Activated CD8-positive, alpha-beta T cell treated with anti-CD3 and anti-CD28 coated beads for 36 hours (primary cell): ENCODE data around the gene SIGLEC7. TPM values are rescaled to one million over a fixed set of nuclear protein-coding genes. Genes with fewer than 3 reads are reported as not detected.

Experiments
- ATAC-seq: fragments of 200-7000 bp; cut with Tn5 transposase; one replicate; pipeline ENCODE4 v1.10.0; 2021; ENCODE audit warnings: mild to moderate bottlenecking, moderate library complexity
- CTCF ChIA-PET: fragments of 350-600 bp; sonication (Branson Sonifier 250); formaldehyde crosslinking; loops from one replicate; lab custom pipeline; 2021; ENCODE audit warnings: antibody characterized with exemption; lab: Charles Lee
- POLR2A ChIA-PET: fragments of 350-600 bp; sonication (Branson Sonifier 250); formaldehyde crosslinking; loops from one replicate; lab custom pipeline; 2021; ENCODE audit warnings: antibody characterized with exemption; lab: Charles Lee
- DNase-seq: peaks from one replicate; pipeline ENCODE4 v3.0.0-alpha.2; 2020
- H3K27ac Mint-ChIP-seq: one replicate; pipeline ENCODE4 v1.8.0; 2021; ENCODE audit warnings: mild to moderate bottlenecking, mixed read lengths
- H3K27me3 Mint-ChIP-seq: one replicate; pipeline ENCODE4 v1.8.0; 2021; ENCODE audit warnings: mixed read lengths
- H3K36me3 Mint-ChIP-seq: one replicate; pipeline ENCODE4 v1.8.0; 2021; ENCODE audit warnings: low read depth, mixed read lengths
- H3K4me1 Mint-ChIP-seq: one replicate; pipeline ENCODE4 v1.8.0; 2021; ENCODE audit warnings: low read depth, mixed read lengths
- H3K4me3 Mint-ChIP-seq: one replicate; pipeline ENCODE4 v1.8.0; 2021; ENCODE audit warnings: mild to moderate bottlenecking, moderate library complexity, mixed read lengths
- H3K9me3 Mint-ChIP-seq: one replicate; pipeline ENCODE4 v1.8.0; 2021; ENCODE audit warnings: mixed read lengths
- CTCF ChIP-seq: fragments of 200-600 bp; IDR thresholded peaks from one replicate; pipeline ENCODE4 v1.8.0; 2022; ENCODE audit warnings: antibody characterized with exemption, mild to moderate bottlenecking
- intact Hi-C: fragments of 100-400 bp; cut with micrococcal nuclease; formaldehyde crosslinking; loops from one replicate; pipeline ENCODE4 v1.10.0; 2022
- total RNA-seq, 2 experiments: library from RNA; stranded (reverse); gene quantifications; one replicate each; pipeline ENCODE4 v1.2.3, GENCODE V29; 2021

The SIGLEC7 gene
- total RNA-seq, 2 experiments from 2014 or later: not detected

GRCh38 chr19:51145916-51146493 lies 3.9 kb downstream of the SIGLEC7 start:
- no peaks in the 10 kb centered on the region for H3K9me3 Mint-ChIP-seq
- no peaks in the 10 kb centered on the region for H3K36me3 Mint-ChIP-seq
- H3K4me1 Mint-ChIP-seq: no peaks in the 10 kb centered on the region
- ATAC-seq (no peak), DNase-seq (no peak)
- H3K27me3 Mint-ChIP-seq: no peaks in the 10 kb centered on the region
- TF ChIP-seq CTCF: no peak
- ChIA-PET POLR2A (interaction anchor here (0.8 kb wide), 1 partner anchor 44 kb away, joined by 3 read pairs; no protein-coding TSS in a partner anchor), CTCF (interaction anchor here (1.2 to 1.4 kb wide), 2 partner anchors 12 to 14 kb away, joined by 4 to 7 read pairs; no protein-coding TSS in a partner anchor)
- intact Hi-C loops: no loop called here
- H3K27ac Mint-ChIP-seq: no peak overlapping the region
- no peak overlapping the region for H3K4me3 Mint-ChIP-seq

GRCh38 chr19:51146751-51147150 lies 4.7 kb downstream of the SIGLEC7 start:
- no peak for ATAC-seq
- no peak for DNase-seq
- Mint-ChIP-seq H3K27me3 (no peaks in the 10 kb centered on the region), H3K36me3 (no peaks in the 10 kb centered on the region), H3K4me1 (no peaks in the 10 kb centered on the region), H3K27ac (no peak overlapping the region), H3K4me3 (no peak overlapping the region), H3K9me3 (no peaks in the 10 kb centered on the region)
- ChIA-PET POLR2A (no interaction called here), CTCF (interaction anchor here (1.4 to 2.5 kb wide), 4 partner anchors 9 to 15 kb away, joined by 3 to 17 read pairs (median 5); no protein-coding TSS in a partner anchor)
- TF ChIP-seq CTCF: no peak
- intact Hi-C loops: no loop called here

- CTCF ChIA-PET: interaction anchor here (0.6 to 2.5 kb wide), 6 partner anchors 8 to 87 kb away, joined by 3 to 17 read pairs (median 4); no protein-coding TSS in a partner anchor
- no peak for DNase-seq
- POLR2A ChIA-PET: no interaction called here
- Mint-ChIP-seq H3K27ac (no peak overlapping the region), H3K27me3 (no peaks in the 10 kb centered on the region), H3K4me3 (no peak overlapping the region), H3K4me1 (no peaks in the 10 kb centered on the region), H3K9me3 (no peaks in the 10 kb centered on the region), H3K36me3 (no peaks in the 10 kb centered on the region)
- no peak for ATAC-seq
- intact Hi-C loops: no loop called here
- TF ChIP-seq CTCF: no peak
Observed at GRCh38 chr19:51147663-51148062, 5.6 kb downstream of the SIGLEC7 start.

GRCh38 chr19:51148580-51148979 lies 6.5 kb downstream of the SIGLEC7 start:
- H3K9me3 Mint-ChIP-seq: no peaks in the 10 kb centered on the region
- POLR2A ChIA-PET: no interaction called here
- intact Hi-C loops: no loop called here

More at GRCh38 chr19:51148580-51148979, 6.5 kb downstream of the SIGLEC7 start:
- no peak for TF ChIP-seq CTCF
- Mint-ChIP-seq H3K27ac (no peak overlapping the region), H3K36me3 (no peaks in the 10 kb centered on the region), H3K4me3 (no peak overlapping the region), H3K4me1 (no peaks in the 10 kb centered on the region), H3K27me3 (no peaks in the 10 kb centered on the region)
- ATAC-seq: no peak
- CTCF ChIA-PET: interaction anchor here (1.1 to 2.6 kb wide), 4 partner anchors 10 to 111 kb away, joined by 3 to 17 read pairs (median 6); no protein-coding TSS in a partner anchor
- no peak for DNase-seq
